ENCODE results near the gene NLGN3.

NLGN3 gene

GRCh38 chrX:71167031-71167781, 22.6 kb downstream of the NLGN3 start:
- no peak for DNase-seq (ENCODE audit: low spot score)
- in situ Hi-C loops (cut with MboI; ENCODE audit: low pct_unique_long_range_greater_than_20kb, low sequenced_read_pairs, unreplicated experiment): no loop called here
- TF ChIP-seq, protein P1, sequence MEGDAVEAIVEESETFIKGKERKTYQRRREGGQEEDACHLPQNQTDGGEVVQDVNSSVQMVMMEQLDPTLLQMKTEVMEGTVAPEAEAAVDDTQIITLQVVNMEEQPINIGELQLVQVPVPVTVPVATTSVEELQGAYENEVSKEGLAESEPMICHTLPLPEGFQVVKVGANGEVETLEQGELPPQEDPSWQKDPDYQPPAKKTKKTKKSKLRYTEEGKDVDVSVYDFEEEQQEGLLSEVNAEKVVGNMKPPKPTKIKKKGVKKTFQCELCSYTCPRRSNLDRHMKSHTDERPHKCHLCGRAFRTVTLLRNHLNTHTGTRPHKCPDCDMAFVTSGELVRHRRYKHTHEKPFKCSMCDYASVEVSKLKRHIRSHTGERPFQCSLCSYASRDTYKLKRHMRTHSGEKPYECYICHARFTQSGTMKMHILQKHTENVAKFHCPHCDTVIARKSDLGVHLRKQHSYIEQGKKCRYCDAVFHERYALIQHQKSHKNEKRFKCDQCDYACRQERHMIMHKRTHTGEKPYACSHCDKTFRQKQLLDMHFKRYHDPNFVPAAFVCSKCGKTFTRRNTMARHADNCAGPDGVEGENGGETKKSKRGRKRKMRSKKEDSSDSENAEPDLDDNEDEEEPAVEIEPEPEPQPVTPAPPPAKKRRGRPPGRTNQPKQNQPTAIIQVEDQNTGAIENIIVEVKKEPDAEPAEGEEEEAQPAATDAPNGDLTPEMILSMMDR (IDR thresholded peaks at IDR 0.05; ENCODE audit: extremely low read depth, insufficient read depth, missing control alignments): no peak

DNA sequence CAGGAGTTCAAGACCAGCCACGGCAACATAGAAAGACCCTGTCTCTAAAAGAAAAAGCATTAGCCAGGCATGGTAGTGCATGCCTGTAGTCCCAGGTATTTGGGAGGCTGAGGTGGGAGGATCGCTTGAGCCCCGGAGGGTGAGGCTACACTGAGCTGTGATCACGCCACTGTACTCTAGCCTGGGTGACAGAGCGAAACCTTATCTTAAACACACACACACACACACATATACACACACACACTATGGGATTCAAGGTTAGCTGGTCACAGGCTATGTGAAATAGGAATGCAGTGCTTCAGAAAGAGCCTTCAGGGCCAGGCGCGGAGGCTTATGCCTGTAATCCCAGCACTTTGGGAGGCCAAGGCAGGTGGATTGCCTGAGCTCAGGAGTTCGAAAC, 23.5 kb downstream of the NLGN3 start:
- DNase-seq (ENCODE audit: low spot score): no peak
- in situ Hi-C loops (cut with MboI; ENCODE audit: low pct_unique_long_range_greater_than_20kb, low sequenced_read_pairs, unreplicated experiment): no loop called here
- TF ChIP-seq, protein P1 (IDR thresholded peaks at IDR 0.05; ENCODE audit: extremely low read depth, insufficient read depth, missing control alignments): no peak

DNA sequence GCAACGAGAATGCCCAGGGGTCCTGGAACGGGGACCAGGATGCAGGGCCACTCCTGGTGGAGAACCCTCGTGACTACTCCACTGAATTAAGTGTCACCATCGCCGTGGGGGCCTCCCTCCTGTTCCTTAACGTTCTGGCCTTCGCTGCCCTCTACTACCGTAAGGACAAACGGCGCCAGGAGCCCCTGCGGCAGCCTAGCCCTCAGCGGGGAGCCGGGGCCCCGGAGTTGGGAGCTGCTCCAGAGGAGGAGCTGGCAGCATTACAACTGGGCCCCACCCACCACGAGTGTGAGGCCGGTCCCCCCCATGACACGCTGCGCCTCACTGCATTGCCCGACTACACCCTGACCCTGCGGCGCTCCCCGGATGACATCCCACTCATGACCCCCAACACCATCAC, 24.9 kb downstream of the NLGN3 start:
- in situ Hi-C loops (cut with MboI; ENCODE audit: low pct_unique_long_range_greater_than_20kb, low sequenced_read_pairs, unreplicated experiment): no loop called here
- DNase-seq (ENCODE audit: low spot score): no peak
- TF ChIP-seq, protein P1 (IDR thresholded peaks at IDR 0.05; ENCODE audit: extremely low read depth, insufficient read depth, missing control alignments): no peak

GRCh38 chrX:71170660-71171059, 26.0 kb downstream of the NLGN3 start:
- no peak for DNase-seq (ENCODE audit: low spot score)
- TF ChIP-seq, protein P1 (IDR thresholded peaks at IDR 0.05; ENCODE audit: extremely low read depth, insufficient read depth, missing control alignments): no peak
- in situ Hi-C loops (cut with MboI; ENCODE audit: low pct_unique_long_range_greater_than_20kb, low sequenced_read_pairs, unreplicated experiment): loop anchor here (10.0 kb wide), 1 partner anchor 176 kb away; no protein-coding TSS in a partner anchor

- in situ Hi-C loops (cut with MboI; ENCODE audit: low pct_unique_long_range_greater_than_20kb, low sequenced_read_pairs, unreplicated experiment): loop anchor here (10.0 kb wide), 1 partner anchor 176 kb away; no protein-coding TSS in a partner anchor
- TF ChIP-seq, protein P1 (IDR thresholded peaks at IDR 0.05; ENCODE audit: extremely low read depth, insufficient read depth, missing control alignments): no peak
- no peak for DNase-seq (ENCODE audit: low spot score)
Measured at GRCh38 chrX:71171110-71171801, 26.6 kb downstream of the NLGN3 start.

DNA sequence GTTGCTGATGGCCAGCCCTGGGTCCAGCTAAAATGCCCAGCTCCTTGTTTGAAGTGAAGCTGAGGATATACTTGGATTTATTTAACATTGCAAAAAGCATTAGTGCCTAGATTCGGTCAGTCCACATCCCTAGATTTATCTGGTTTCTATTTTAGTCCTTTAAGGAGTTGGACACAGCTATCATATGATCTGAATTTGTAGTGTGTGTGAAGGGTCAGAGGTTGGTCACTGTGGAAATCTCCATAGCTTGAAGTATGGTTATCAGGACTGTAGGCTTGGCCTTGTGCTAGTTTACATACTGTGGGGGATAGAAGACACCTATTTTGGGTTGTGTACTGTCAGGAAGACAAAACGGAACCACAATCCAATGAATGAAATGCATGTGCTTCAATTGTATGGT, 28.8 kb downstream of the NLGN3 start:
- TF ChIP-seq, protein P1 (IDR thresholded peaks at IDR 0.05; ENCODE audit: extremely low read depth, insufficient read depth, missing control alignments): no peak

More for the DNA sequence above, 28.8 kb downstream of the NLGN3 start:
- in situ Hi-C loops (cut with MboI; ENCODE audit: low pct_unique_long_range_greater_than_20kb, low sequenced_read_pairs, unreplicated experiment): loop anchor here (10.0 kb wide), 1 partner anchor 179 kb away; no protein-coding TSS in a partner anchor
- no peak for DNase-seq (ENCODE audit: low spot score)
